K562 (cell line): ENCODE data around the gene LAMTOR1. TPM values are rescaled to one million over a fixed set of nuclear protein-coding genes. Genes with fewer than 3 reads are reported as not detected.
A peak's percentile ranks its signal among the peaks of the same experiment; 100 is the strongest.

Experiments used
- ATF2 ChIP-seq: sonication (generic); formaldehyde crosslinking; IDR thresholded peaks from 2 replicates; pipeline ENCODE4 v1.8.1; 2022; ENCODE audit warnings: missing genetic modification reagents
- CBX5 ChIP-seq: IDR thresholded peaks from 2 replicates; pipeline ENCODE4 v1.6.1; 2014; ENCODE audit warnings: low read depth, borderline replicate concordance
- CCAR2 ChIP-seq: fragments of 200-400 bp; formaldehyde crosslinking; IDR thresholded peaks from 2 replicates; pipeline ENCODE4 v1.6.1; 2017; ENCODE audit warnings: mild to moderate bottlenecking, low read depth, low read length
- CREBBP ChIP-seq: IDR thresholded peaks from one replicate; pipeline ENCODE4 v1.6.1; 2012; ENCODE audit warnings: low read depth, mild to moderate bottlenecking, control low read depth, inconsistent platforms, low read length
- HSF4 ChIP-seq: fragments of 250-450 bp; sonication (Bioruptor Pico); IDR thresholded peaks from 2 replicates; pipeline ENCODE4 v2.1.2; 2022; ENCODE audit warnings: mild to moderate bottlenecking, moderate library complexity, borderline replicate concordance
- MGA ChIP-seq: fragments of 450-650 bp; IDR thresholded peaks from 2 replicates; pipeline ENCODE4 v1.6.1; 2016; ENCODE audit warnings: mild to moderate bottlenecking, moderate library complexity
- MNT ChIP-seq, 2 experiments: fragments of 450-650 bp; conservative IDR thresholded peaks; 2 replicates each; pipeline ENCODE4 v1.6.1; 2017; ENCODE audit warnings: mild to moderate bottlenecking in 2 of 2, moderate library complexity in 2 of 2
- MTF1 ChIP-seq: fragments of 250-450 bp; sonication (Bioruptor Pico); IDR thresholded peaks from 2 replicates; pipeline ENCODE4 v1.9.0; 2021; ENCODE audit warnings: moderate library complexity, mild to moderate bottlenecking, inconsistent platforms, borderline replicate concordance
- THAP7 ChIP-seq: fragments of 250-450 bp; sonication (Bioruptor Pico); IDR thresholded peaks from 2 replicates; pipeline ENCODE4 v1.5.0; 2021
- ZNF263 ChIP-seq: sonication (generic); formaldehyde crosslinking; IDR thresholded peaks from 2 replicates; pipeline ENCODE4 v1.8.0; 2022; ENCODE audit warnings: mild to moderate bottlenecking, missing genetic modification reagents, borderline replicate concordance
- ZNF444 ChIP-seq: fragments of 250-450 bp; sonication (Bioruptor Pico); IDR thresholded peaks from 2 replicates; pipeline ENCODE4 v1.4.0; 2020; ENCODE audit warnings: mild to moderate bottlenecking, moderate library complexity
- polyA plus RNA-seq, 8 experiments: library from polyadenylated mRNA; depleted of rRNA in 4 of 8; stranded (reverse) in 5 of 8; unstranded in 3 of 8; fragments of >200 nt; fragmentation: Nextera tagmentation in 2 of 8; fragmentation: Illumina TruSeq in 1 of 8; extraction: Ambion mirVana in 2 of 8; extraction: Trizol in 1 of 8; gene quantifications; 2 replicates each; pipeline versions ENCODE4 v1.2.1 to v1.2.3, GENCODE V29; 2011 to 2014; ENCODE audit warnings: inconsistent platforms in 1 of 8, missing spikeins in 1 of 8
- total RNA-seq, 7 experiments: library from RNA; depleted of rRNA in 6 of 7; stranded (reverse); fragments of >200 nt in 6 of 7; fragmentation: Illumina TruSeq in 2 of 7; extraction: Trizol in 2 of 7; gene quantifications; 2 replicates each; pipeline versions ENCODE4 v1.2.1 to v1.2.3, GENCODE V29; 2011 to 2021; ENCODE audit warnings: low replicate concordance in 1 of 7

Gene LAMTOR1
- total and polyA plus RNA-seq, 9 of the 15 experiments (the other 6 are each of a cell fraction or from before 2014, with no cell fraction given): 62.6 to 104 (median 85.3) TPM

- TF ChIP-seq CBX5 (0 out of 2 replicates have a peak, but pooled peaks have one; percentile 17), THAP7 (CRISPR knock-in tag) (peak; percentile 82; the same call in 1 of the 2 replicates), MGA (peak; percentile 98), MTF1 (CRISPR knock-in tag) (no peak), CCAR2 (no peak), HSF4 (CRISPR knock-in tag) (0 out of 2 replicates have a peak, but pooled peaks have one; percentile 36), ZNF263 (peak; percentile 6; the same call in 1 of the 2 replicates), ATF2 (CRISPR knock-in tag) (no peak), ZNF444 (CRISPR knock-in tag) (no peak), CREBBP (no peak), MNT (conservative IDR thresholded peaks at IDR 0.05) (peak; percentile 74 to 88)
Observed at GRCh38 chr11:72102946-72103753, at the start of gene LAMTOR1 (continued).
